HG03159 (cell line): ENCODE results near the gene NAGK.
"Not testable (repeated sequence)": the region's sequence is repeated elsewhere in the genome, so short reads cannot be mapped to it uniquely, and the experiment has no call there.

ENCODE experiments used
- ATAC-seq: cut with Tn5 transposase; IDR thresholded peaks from one replicate; pipeline ENCODE4 v1.9.1; 2021; ENCODE audit warnings: mild to moderate bottlenecking, moderate library complexity; ENCODE audit not compliant: unreplicated experiment

NAGK gene

GRCh38 chr2:71103809-71104208, 35.4 kb downstream of the NAGK start:
- ATAC-seq = no peak

- not testable (repeated sequence) for ATAC-seq
Observed at GRCh38 chr2:71106463-71106862, 38.0 kb downstream of the NAGK start.

- no peak for ATAC-seq
Observed at GRCh38 chr2:71108091-71108490, 39.6 kb downstream of the NAGK start.

GRCh38 chr2:71113843-71114242, 45.4 kb downstream of the NAGK start:
- no peak for ATAC-seq

- ATAC-seq = no peak
Observed at GRCh38 chr2:71117063-71117462, 48.6 kb downstream of the NAGK start.

GRCh38 chr2:71120195-71120594, 51.7 kb downstream of the NAGK start:
- no peak for ATAC-seq

- no peak for ATAC-seq
Observed at GRCh38 chr2:71121479-71121878, 53.0 kb downstream of the NAGK start.

- ATAC-seq = no peak
Observed at GRCh38 chr2:71122387-71123298, 54.2 kb downstream of the NAGK start.

GRCh38 chr2:71125506-71126294, 57.3 kb downstream of the NAGK start:
- no peak for ATAC-seq

- no peak for ATAC-seq
Observed at GRCh38 chr2:71126957-71127356, 58.5 kb downstream of the NAGK start.
